ENCODE results near the gene GARNL3. TPM values are rescaled to one million over a fixed set of nuclear protein-coding genes. Genes with fewer than 3 reads are reported as not detected.

GARNL3 gene
- total and polyA plus RNA-seq, 2 of the 13 experiments (the other 11 are each of a cell fraction or from before 2014, with no cell fraction given) = 3.9 to 11.0 TPM

DNA sequence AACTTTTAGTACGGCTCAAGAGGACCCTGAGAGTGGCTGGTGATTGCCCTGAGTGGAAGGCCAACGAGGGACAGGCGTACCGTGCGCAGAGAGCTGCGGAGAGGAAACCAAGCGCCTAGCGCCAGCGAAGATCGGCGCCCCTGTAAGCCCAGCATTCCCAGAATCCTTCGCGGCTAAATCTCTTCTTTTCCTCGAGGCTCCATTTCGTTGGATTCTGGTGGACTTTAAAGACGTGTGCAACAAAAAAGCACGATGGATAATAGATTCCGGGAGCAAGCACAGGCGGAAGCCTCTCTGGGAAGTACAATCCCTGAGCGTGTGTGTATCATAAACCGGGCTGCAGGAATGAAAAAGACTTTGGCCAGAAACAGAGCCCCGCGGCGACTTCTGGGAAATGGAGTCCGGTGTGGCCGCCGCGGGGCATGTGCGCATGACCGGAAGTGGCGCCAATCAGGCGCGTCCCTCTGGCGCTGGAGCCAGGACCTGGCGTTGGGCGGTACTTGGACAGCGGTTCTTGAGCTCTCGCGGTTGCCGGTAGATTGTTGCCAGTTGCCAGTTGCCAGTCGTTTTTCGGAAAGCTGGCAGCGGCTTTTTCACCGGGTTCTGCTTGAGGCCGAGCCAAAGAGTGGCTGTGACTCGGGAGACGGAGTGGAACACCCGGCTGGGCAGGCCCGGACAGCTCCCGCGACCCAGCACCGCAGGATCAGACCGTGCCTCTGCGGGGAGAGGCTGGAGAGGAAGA is 159.5 kb downstream of the GARNL3 start, which contains the start of gene ZNF79 (continued):
- TF ChIP-seq LRRFIP1 (CRISPR knock-in tag; conservative IDR thresholded peaks at IDR 0.05) (no peak), CENPBD1 (CRISPR knock-in tag; IDR thresholded peaks at IDR 0.05; ENCODE audit: borderline replicate concordance, low read depth) (no peak), RAD21 (CRISPR knock-in tag; IDR thresholded peaks at IDR 0.05) (peak; percentile 48; the same call in 1 of the 2 replicates), TFAP4 (IDR thresholded peaks at IDR 0.05; ENCODE audit: borderline replicate concordance, low read depth) (peak; percentile 32; the same call in 1 of the 2 replicates), ZNF766 (CRISPR knock-in tag; IDR thresholded peaks at IDR 0.05; ENCODE audit: borderline replicate concordance) (peak; percentile 45; the same call in 1 of the 2 replicates), ZNF225 (CRISPR knock-in tag; IDR thresholded peaks at IDR 0.05) (peak; percentile 65; the same call in 1 of the 2 replicates), KDM5A (IDR thresholded peaks at IDR 0.05; ENCODE audit: borderline replicate concordance, low read length) (peak; percentile 88), FOXO4 (CRISPR knock-in tag; conservative IDR thresholded peaks at IDR 0.05) (no peak), ZNF614 (CRISPR knock-in tag; IDR thresholded peaks at IDR 0.05; ENCODE audit: borderline replicate concordance) (peak; percentile 66; the same call in 1 of the 2 replicates), ESRRA (CRISPR knock-in tag; IDR thresholded peaks at IDR 0.05; ENCODE audit: low read depth) (0 out of 2 replicates have a peak, but pooled peaks have one; percentile 54), ZNF782 (CRISPR knock-in tag; IDR thresholded peaks at IDR 0.05; ENCODE audit: borderline replicate concordance) (0 out of 2 replicates have a peak, but pooled peaks have one; percentile 71)
- TF ChIP-seq, protein P1, sequence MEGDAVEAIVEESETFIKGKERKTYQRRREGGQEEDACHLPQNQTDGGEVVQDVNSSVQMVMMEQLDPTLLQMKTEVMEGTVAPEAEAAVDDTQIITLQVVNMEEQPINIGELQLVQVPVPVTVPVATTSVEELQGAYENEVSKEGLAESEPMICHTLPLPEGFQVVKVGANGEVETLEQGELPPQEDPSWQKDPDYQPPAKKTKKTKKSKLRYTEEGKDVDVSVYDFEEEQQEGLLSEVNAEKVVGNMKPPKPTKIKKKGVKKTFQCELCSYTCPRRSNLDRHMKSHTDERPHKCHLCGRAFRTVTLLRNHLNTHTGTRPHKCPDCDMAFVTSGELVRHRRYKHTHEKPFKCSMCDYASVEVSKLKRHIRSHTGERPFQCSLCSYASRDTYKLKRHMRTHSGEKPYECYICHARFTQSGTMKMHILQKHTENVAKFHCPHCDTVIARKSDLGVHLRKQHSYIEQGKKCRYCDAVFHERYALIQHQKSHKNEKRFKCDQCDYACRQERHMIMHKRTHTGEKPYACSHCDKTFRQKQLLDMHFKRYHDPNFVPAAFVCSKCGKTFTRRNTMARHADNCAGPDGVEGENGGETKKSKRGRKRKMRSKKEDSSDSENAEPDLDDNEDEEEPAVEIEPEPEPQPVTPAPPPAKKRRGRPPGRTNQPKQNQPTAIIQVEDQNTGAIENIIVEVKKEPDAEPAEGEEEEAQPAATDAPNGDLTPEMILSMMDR (CRISPR knock-in tag; IDR thresholded peaks at IDR 0.05) = 0 out of 2 replicates have a peak, but pooled peaks have one; percentile 8
- TF ChIP-seq, protein P2, sequence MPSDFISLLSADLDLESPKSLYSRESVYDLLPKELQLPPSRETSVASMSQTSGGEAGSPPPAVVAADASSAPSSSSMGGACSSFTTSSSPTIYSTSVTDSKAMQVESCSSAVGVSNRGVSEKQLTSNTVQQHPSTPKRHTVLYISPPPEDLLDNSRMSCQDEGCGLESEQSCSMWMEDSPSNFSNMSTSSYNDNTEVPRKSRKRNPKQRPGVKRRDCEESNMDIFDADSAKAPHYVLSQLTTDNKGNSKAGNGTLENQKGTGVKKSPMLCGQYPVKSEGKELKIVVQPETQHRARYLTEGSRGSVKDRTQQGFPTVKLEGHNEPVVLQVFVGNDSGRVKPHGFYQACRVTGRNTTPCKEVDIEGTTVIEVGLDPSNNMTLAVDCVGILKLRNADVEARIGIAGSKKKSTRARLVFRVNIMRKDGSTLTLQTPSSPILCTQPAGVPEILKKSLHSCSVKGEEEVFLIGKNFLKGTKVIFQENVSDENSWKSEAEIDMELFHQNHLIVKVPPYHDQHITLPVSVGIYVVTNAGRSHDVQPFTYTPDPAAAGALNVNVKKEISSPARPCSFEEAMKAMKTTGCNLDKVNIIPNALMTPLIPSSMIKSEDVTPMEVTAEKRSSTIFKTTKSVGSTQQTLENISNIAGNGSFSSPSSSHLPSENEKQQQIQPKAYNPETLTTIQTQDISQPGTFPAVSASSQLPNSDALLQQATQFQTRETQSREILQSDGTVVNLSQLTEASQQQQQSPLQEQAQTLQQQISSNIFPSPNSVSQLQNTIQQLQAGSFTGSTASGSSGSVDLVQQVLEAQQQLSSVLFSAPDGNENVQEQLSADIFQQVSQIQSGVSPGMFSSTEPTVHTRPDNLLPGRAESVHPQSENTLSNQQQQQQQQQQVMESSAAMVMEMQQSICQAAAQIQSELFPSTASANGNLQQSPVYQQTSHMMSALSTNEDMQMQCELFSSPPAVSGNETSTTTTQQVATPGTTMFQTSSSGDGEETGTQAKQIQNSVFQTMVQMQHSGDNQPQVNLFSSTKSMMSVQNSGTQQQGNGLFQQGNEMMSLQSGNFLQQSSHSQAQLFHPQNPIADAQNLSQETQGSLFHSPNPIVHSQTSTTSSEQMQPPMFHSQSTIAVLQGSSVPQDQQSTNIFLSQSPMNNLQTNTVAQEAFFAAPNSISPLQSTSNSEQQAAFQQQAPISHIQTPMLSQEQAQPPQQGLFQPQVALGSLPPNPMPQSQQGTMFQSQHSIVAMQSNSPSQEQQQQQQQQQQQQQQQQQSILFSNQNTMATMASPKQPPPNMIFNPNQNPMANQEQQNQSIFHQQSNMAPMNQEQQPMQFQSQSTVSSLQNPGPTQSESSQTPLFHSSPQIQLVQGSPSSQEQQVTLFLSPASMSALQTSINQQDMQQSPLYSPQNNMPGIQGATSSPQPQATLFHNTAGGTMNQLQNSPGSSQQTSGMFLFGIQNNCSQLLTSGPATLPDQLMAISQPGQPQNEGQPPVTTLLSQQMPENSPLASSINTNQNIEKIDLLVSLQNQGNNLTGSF (CRISPR knock-in tag; IDR thresholded peaks at IDR 0.05) = peak; percentile 80; the same call in 1 of the 2 replicates
